K562 (cell line): ENCODE results near the gene LIPM.

ENCODE experiments used
- FOXP1 ChIP-seq: sonication (generic); formaldehyde crosslinking; IDR thresholded peaks from 2 replicates; pipeline ENCODE4 v1.8.0; 2022; ENCODE audit warnings: mild to moderate bottlenecking, missing genetic modification reagents
- RBM14 ChIP-seq: fragments of 200-400 bp; formaldehyde crosslinking; IDR thresholded peaks from 2 replicates; pipeline ENCODE4 v1.6.1; 2018; ENCODE audit warnings: low read depth, mild to moderate bottlenecking, low read length, moderate library complexity, borderline replicate concordance; ENCODE audit not compliant: insufficient read depth

DNA sequence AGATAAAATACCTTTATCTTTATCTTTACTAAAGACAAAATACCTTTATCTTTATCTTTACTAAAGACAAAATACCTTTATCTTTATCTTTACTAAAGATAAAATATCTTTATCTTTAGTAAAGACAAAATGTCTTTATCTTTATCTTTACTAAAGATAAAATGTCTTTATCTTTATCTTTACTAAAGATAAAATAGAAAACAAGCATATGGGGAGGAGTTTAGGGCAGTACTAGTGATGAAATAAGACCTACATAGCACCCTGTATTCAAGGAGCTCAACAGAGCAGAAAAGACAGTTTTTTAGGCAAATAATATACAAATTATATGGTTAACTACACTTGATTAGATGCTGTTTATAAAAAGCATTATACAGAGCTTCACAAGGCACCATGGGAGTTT is 29.8 kb downstream of the LIPM start:
- no peak for TF ChIP-seq RBM14
- TF ChIP-seq FOXP1 (CRISPR knock-in tag), result no peak
